Measurements from ENCODE around the gene LY86. TPM values are rescaled to one million over a fixed set of nuclear protein-coding genes. Genes with fewer than 3 reads are reported as not detected.

LY86 gene
- total RNA-seq, 3 donors from 2014 or later = 1.2 to 2.8 (median 1.6) TPM

GRCh38 chr6:6679633-6680032 lies 91.1 kb downstream of the LY86 start:
- intact Hi-C loops (cut with DNase I, micrococcal nuclease) = loop anchor here in 1 of 2 donors (5.0 kb wide), 1 partner anchor 43 kb away; no protein-coding TSS in a partner anchor
- Histone ChIP-seq H3K9me3 (no peaks in the 10 kb centered on the region), H3K36me3 (ENCODE audit: low read depth) (no peaks in the 10 kb centered on the region), H3K4me1 (ENCODE audit: low read depth) (peaks cover 41% of the 10 kb centered on the region), H3K4me3 (no peak overlapping the region)
- no peak for TF ChIP-seq CTCF (IDR thresholded peaks at IDR 0.05)
- DNase-seq (no peak), ATAC-seq (no peak)

- DNase-seq (no peak), ATAC-seq (no peak)
- H3K4me3 ChIP-seq = no peak overlapping the region
- no peak for TF ChIP-seq CTCF (IDR thresholded peaks at IDR 0.05)
- no peaks in the 10 kb centered on the region for H3K9me3 ChIP-seq
- intact Hi-C loops (cut with DNase I, micrococcal nuclease) = no loop called here
- peaks cover 46% of the 10 kb centered on the region for H3K4me1 ChIP-seq (ENCODE audit: low read depth)
- no peaks in the 10 kb centered on the region for H3K36me3 ChIP-seq (ENCODE audit: low read depth)
Measured at GRCh38 chr6:6680526-6680925, 92.0 kb downstream of the LY86 start.

GRCh38 chr6:6681075-6681849 lies 92.7 kb downstream of the LY86 start:
- ATAC-seq = no peak

GRCh38 chr6:6682225-6682624 lies 93.7 kb downstream of the LY86 start:
- peaks cover 49% of the 10 kb centered on the region for H3K4me1 ChIP-seq (ENCODE audit: low read depth)
- TF ChIP-seq CTCF (IDR thresholded peaks at IDR 0.05) = no peak
- intact Hi-C loops (cut with DNase I, micrococcal nuclease) = no loop called here
- DNase-seq (peak in 2 of 3 donors; percentile 36 to 55), ATAC-seq (no peak)
- no peak overlapping the region for H3K4me3 ChIP-seq
- no peaks in the 10 kb centered on the region for H3K9me3 ChIP-seq
- no peaks in the 10 kb centered on the region for H3K36me3 ChIP-seq (ENCODE audit: low read depth)

More at GRCh38 chr6:6681075-6681849, 92.7 kb downstream of the LY86 start:
- no peak for TF ChIP-seq CTCF (IDR thresholded peaks at IDR 0.05)
- Histone ChIP-seq H3K9me3 (no peaks in the 10 kb centered on the region), H3K36me3 (ENCODE audit: low read depth) (no peaks in the 10 kb centered on the region), H3K4me1 (ENCODE audit: low read depth) (peaks cover 49% of the 10 kb centered on the region), H3K4me3 (no peak overlapping the region)
- intact Hi-C loops (cut with DNase I, micrococcal nuclease) = no loop called here
- no peak for DNase-seq

GRCh38 chr6:6683969-6684833 lies 95.7 kb downstream of the LY86 start:
- Histone ChIP-seq H3K4me3 (no peak overlapping the region), H3K4me1 (ENCODE audit: low read depth) (peaks cover 47% of the 10 kb centered on the region), H3K9me3 (no peaks in the 10 kb centered on the region), H3K36me3 (ENCODE audit: low read depth) (no peaks in the 10 kb centered on the region)
- DNase-seq = no peak
- intact Hi-C loops (cut with DNase I, micrococcal nuclease) = no loop called here
- no peak for TF ChIP-seq CTCF (IDR thresholded peaks at IDR 0.05)
- ATAC-seq = peak; percentile 53

All from mucosa of descending colon (tissue), 3 donors.